Stimulated activated naive CD8-positive, alpha-beta T cell treated with anti-CD3 and anti-CD28 coated beads, Interleukin-15, amount 100 ng/mL, for 72 hours (primary cell): ENCODE measurements around the gene MTA2.
"Not testable (repeated sequence)": the region's sequence is repeated elsewhere in the genome, so short reads cannot be mapped to it uniquely, and the experiment has no call there.

Source experiments
- ATAC-seq: fragments of 150-1000 bp; cut with Tn5 transposase; 2 replicates; pipeline ENCODE4 v1.10.0; 2021; ENCODE audit warnings: mild to moderate bottlenecking, moderate library complexity
- DNase-seq, 2 donors: peaks; one replicate each; pipeline ENCODE4 v3.0.0; 2021 to 2022
- H3K27ac Mint-ChIP-seq, 2 donors: one replicate each; pipeline ENCODE4 v1.8.0; 2022; ENCODE audit warnings: mild to moderate bottlenecking in 2 of 2, mixed read lengths in 2 of 2, moderate library complexity in 2 of 2
- H3K27me3 Mint-ChIP-seq: one replicate; pipeline ENCODE4 v1.8.0; 2022; ENCODE audit warnings: mixed read lengths
- H3K4me1 Mint-ChIP-seq: one replicate; pipeline ENCODE4 v1.8.0; 2022; ENCODE audit warnings: mild to moderate bottlenecking, mixed read lengths
- H3K4me3 Mint-ChIP-seq, 2 donors: one replicate each; pipeline ENCODE4 v1.8.0; 2022; ENCODE audit warnings: mild to moderate bottlenecking in 2 of 2, mixed read lengths in 2 of 2, moderate library complexity in 1 of 2
- H3K9me3 Mint-ChIP-seq, 2 donors: one replicate each; pipeline ENCODE4 v1.8.0; 2022; ENCODE audit warnings: mixed read lengths in 2 of 2

Gene MTA2

DNA sequence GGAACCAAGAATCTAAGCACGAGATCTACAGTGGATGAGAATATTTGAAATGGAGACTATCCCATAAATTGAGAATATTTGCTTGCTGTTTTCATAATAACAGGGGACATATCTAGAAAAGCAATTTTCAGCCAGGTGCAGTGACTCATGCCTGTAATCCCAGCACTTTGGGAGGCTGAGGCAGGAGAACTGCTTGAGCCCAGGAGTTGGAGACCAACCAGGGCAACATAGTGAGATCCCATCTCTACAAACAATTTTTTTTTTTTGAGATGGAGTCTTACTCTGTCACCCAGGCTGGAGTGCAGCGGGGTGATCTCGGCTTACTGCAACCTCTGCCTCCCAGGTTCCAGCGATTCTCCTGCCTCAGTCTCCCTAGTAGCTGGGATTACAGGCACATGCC, 19.9 kb downstream of the MTA2 start:
- H3K9me3 Mint-ChIP-seq, H3K4me1 Mint-ChIP-seq, ATAC-seq, DNase-seq, H3K4me3 Mint-ChIP-seq, H3K27me3 Mint-ChIP-seq, H3K27ac Mint-ChIP-seq: not testable (repeated sequence)

DNA sequence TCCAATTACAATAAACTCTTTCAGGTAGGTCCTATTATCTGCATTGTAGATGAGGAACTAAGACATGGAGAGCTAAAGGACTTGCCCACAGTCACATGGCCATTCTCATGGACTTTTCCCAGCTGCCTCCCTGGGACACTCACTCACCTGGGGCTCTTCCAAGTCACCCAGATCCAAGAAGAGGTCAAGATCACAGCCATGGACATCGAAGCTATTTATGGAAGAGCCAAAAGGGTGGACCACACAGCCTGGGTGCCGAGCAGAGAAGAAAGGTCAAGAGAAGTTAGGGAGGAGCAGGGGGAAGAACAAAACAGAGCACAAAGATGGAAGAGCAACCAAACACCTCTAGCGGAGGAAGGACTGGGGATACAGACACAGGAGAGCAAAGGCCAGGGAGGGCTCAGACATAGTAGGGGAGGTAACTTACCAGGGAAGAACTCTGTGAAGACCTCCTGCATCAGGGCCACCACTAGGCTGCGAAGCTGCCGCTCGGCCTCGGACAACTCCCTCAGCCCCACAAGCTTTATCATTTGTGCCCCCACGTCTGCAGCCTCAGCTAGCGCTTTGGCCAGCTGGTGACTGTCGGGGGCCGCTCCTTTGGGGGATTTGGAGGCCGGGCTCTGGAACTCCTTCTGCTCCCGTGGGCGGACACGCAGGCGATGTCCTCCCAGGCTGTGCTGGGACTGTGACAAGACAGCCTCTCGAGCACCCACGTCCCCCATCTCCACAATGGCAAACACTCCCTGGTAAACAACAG, 20.5 kb downstream of the MTA2 start:
- Mint-ChIP-seq H3K4me3 (no peak overlapping the region), H3K27ac (peak overlapping the region in 1 of 2 donors; percentile 21)
- no peak for ATAC-seq

DNA sequence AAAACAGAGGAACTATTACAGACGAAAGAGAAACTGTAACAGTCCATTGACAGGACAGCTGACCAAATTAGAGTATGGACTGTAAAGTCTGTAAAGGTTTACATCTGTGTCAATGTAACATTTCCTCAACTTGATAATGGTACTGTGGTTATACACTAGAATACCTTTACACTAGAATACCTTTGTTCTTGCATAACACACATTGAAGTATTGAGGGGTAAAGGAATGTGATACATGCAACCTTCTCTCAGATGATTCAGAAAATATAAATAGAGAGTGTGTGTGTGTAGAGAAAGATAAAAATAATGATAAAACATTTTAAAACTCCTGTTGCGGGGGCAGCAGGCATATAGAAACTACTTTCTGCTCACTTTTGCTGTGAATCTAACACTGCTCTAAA, 22.4 kb downstream of the MTA2 start:
- DNase-seq (no peak), ATAC-seq (no peak)
- Mint-ChIP-seq H3K27ac (no peak overlapping the region), H3K27me3 (no peaks in the 10 kb centered on the region), H3K4me3 (no peak overlapping the region), H3K4me1 (peaks cover 17% of the 10 kb centered on the region), H3K9me3 (no peaks in the 10 kb centered on the region)

More for the DNA sequence above, 20.5 kb downstream of the MTA2 start:
- Mint-ChIP-seq H3K9me3 (no peaks in the 10 kb centered on the region), H3K4me1 (no peaks in the 10 kb centered on the region), H3K27me3 (no peaks in the 10 kb centered on the region)
- no peak for DNase-seq

DNA sequence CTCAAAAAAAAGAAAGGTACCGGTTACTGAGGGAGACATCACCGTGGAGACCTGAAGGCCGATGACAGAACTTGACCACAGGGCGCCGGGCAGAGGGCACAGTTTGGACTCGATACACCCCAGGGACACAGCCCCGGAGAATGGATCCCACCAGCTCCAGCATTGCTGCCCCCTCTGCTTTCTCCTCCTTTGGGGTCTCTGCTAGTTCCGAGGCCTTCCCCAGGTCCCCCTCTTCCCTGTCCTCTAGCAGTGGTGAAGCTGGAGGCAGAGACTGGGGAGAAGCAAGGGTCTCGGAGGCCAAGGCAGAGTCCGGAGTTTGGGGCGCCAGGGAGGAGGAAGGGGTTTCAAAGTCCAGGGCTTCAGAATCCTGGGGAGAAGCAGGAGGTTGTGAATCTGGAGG, 23.1 kb downstream of the MTA2 start:
- peaks cover 17% of the 10 kb centered on the region for H3K4me1 Mint-ChIP-seq
- no peak for ATAC-seq
- DNase-seq, result no peak
- no peak overlapping the region for H3K4me3 Mint-ChIP-seq
- no peaks in the 10 kb centered on the region for H3K9me3 Mint-ChIP-seq
- no peaks in the 10 kb centered on the region for H3K27me3 Mint-ChIP-seq
- H3K27ac Mint-ChIP-seq, result peak overlapping the region in 1 of 2 donors; percentile 89

DNA sequence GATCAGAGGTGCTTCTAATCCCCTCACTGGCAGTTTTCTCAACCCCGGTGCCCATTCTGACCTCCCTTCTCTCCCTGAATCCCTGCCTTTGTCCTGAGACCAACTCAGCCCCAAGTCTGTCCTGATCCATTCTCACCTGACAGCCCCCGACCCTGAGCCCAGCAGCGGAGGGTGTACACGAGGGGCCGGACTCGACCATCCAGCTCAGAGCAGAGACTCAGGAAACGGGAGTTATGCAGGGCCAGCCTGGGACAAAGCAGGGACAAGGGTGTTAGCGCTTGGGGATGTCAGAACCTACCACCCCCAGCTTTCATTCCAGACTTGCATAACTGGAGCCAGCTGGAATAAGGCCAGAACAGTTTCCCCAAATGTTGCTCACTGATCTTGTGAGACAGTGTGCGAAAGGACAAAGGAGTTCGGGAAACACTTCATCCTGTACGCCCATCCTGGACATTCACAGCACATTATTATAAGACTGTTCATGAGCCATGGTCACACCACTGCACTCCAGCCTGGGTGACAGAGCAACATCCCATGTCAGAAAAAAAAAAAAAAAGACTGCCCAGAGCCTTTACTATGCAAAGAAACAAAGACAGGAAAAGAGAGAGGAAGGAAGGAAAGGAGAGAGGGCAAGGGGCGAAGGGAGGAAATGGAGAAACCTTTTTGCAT, 24.5 kb downstream of the MTA2 start:
- no peaks in the 10 kb centered on the region for H3K9me3 Mint-ChIP-seq
- DNase-seq, result no peak
- peak overlapping the region in 1 of 2 donors; percentile 72 for H3K27ac Mint-ChIP-seq
- no peak for ATAC-seq
- H3K4me3 Mint-ChIP-seq, result no peak overlapping the region
- no peaks in the 10 kb centered on the region for H3K27me3 Mint-ChIP-seq
- peaks cover 27% of the 10 kb centered on the region for H3K4me1 Mint-ChIP-seq

DNA sequence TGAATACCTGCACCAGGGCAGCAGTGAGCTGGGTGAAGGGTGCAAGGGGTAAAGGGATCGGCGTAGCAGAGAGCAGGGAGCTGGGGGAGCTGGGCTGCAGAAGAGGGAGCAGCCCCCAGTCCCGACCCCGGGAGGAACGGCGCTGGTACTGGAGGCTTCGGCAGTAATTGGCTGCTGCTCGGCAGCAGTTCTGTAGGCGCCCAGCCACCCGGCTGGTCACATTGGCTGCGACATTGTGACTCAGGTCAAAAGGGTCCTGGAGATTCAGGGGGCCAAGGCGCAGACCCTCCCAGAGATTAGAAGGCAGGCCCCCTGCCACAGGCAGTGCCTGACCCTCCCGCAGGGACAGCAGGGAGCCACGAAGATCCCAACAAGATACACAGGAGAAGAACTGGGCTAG, 25.8 kb downstream of the MTA2 start:
- no peaks in the 10 kb centered on the region for H3K9me3 Mint-ChIP-seq
- H3K27ac Mint-ChIP-seq, result no peak overlapping the region
- H3K4me1 Mint-ChIP-seq, result peaks cover 41% of the 10 kb centered on the region
- DNase-seq (no peak), ATAC-seq (no peak)
- peak overlapping the region; percentile 95 to 100 for H3K4me3 Mint-ChIP-seq
- H3K27me3 Mint-ChIP-seq, result no peaks in the 10 kb centered on the region

DNA sequence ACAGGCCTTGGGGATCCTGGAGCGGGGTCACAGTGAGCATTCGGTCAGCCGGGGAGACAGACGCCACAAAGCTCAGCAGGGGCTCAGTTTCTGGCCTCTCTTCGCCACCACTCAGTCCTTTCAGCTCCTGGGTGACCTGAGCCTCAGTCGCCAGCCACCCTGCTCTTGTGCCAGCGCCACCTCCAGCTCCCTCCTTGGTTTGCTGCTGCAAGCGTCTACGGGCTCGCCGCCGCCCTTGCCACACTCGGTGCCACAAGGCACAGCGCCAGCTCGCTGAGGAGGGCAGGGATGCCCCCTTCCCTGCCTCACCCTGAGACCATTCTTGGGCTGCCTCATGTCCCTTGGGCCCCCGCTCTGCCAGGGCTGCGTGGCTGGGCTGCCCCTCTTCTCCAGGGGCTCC, 26.5 kb downstream of the MTA2 start:
- Mint-ChIP-seq H3K27ac (peak overlapping the region; percentile 99 to 100), H3K9me3 (no peaks in the 10 kb centered on the region), H3K4me3 (peak overlapping the region; percentile 95 to 100), H3K27me3 (no peaks in the 10 kb centered on the region), H3K4me1 (peaks cover 48% of the 10 kb centered on the region)
- DNase-seq, result no peak
- no peak for ATAC-seq

DNA sequence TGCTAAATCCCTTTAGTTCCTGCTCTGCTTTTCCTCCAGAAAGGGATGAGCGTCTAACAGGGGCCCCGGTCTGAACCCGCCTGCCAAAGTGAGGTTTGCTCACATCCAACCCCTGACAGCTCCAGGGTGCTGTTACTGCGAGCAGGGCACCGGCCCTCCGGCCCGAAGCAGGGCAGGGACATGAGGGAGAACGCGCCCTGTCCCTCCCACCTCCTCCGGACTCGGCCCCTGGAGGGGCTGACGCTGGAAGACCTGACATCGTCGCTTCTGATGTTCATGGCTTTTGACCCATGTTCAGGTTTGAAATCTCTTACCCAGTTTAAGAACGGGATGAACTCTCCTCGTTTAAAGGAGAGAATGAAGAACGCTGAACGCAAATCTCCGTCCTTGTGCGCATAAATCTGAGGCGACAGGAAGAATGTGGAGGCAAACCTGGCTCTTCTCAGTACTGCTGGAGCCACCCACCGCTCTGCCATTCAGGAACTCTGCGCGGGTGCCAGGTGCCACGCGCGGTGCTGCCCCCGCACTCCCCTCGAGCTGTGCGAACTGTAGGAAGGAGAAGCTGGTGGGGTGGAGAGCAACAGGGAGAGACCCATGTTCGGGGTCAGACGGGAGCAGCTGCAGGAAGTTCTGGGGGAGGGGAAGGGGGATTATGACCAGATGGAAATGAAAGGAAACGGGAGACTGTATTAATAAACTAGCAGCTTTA, 27.1 kb downstream of the MTA2 start:
- H3K27ac Mint-ChIP-seq, result peak overlapping the region; percentile 99 to 100
- H3K27me3 Mint-ChIP-seq, result no peaks in the 10 kb centered on the region
- H3K4me3 Mint-ChIP-seq, result peak overlapping the region; percentile 95 to 100
- DNase-seq, result no peak
- H3K4me1 Mint-ChIP-seq, result peaks cover 54% of the 10 kb centered on the region
- peak; percentile 39 for ATAC-seq
- no peaks in the 10 kb centered on the region for H3K9me3 Mint-ChIP-seq

DNA sequence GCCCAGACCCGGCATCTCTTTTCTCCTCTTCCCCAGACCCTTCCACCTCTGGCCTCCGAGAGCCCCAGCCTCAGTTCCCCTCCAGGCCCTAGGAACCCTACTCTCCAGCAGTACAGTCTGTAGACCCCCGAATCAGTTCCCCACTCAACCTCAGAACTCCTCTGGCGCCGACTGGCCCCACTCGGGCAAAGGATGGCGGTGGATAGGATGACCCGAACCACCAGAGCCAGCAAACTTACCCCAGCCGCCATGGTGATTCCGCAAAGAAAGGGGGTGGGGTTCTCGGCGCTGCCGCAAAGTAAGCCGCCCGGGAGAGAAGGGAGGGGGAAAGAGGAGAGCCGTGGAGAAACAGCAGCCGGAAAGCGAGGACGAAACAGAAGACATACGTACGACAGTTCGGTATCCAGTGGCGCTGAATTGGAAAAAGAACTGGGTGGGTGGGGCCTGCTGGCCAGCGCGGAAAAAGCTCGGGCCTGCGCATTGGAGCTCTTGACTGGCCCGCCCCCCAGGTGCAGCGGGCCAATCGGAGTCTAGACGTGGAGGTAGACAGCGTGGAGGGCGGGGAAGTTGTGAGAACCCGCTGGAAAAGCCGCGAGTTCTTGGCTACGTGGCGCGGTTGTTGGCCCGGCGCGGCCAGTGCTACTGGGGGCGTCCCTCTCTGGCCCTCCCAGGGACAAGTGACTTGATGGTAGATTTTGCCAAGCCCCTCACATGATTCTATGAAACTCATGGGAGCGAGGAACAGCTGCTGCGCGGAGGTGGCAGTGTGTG, 27.9 kb downstream of the MTA2 start, which contains the start of gene EEF1G:
Gene EEF1G, minus strand, starts transcription at position 300 of the 771 bp plus-strand sequence. Its CDS starts 49 bp downstream, at position 251.
- ATAC-seq, result peak; percentile 96
- peak within 1 kb of the TSS; percentile 99 to 100 for H3K27ac Mint-ChIP-seq
- H3K4me3 Mint-ChIP-seq, result peak within 1 kb of the TSS; percentile 95 to 100
- H3K4me1 Mint-ChIP-seq, result peaks cover 55% of the 10 kb centered on the region
- H3K9me3 Mint-ChIP-seq, result no peaks in the 10 kb centered on the region
- DNase-seq, result peak; percentile 98 to 99
- no peaks in the 10 kb centered on the region for H3K27me3 Mint-ChIP-seq

DNA sequence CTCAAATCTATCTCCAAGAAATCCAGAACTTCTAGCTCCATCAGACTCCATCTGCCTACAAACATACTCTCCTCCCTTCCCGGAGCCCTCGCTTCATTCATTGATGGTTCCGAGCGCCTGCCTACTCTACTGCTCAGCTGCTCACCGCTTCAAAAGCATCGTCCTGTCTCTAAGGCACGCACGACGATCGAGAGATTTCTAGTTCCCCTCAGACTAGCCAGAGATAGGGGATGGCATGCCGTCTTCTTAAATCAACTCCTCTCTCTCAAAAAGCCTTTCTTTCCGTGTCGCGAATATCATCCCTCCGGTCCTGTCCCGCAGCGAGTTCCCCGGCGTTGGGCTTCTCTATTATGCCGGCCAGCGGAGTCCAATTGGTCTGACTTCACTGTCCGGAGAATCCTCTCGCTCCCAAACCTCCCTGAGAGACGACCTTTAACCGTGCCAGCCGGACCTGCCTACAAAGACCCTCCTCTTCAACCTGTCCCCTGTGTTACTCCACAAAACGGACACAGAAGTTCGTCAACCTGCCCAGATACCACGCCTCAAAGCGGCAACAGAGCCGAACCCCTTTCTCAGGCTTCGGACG, 28.6 kb downstream of the MTA2 start:
- no peaks in the 10 kb centered on the region for H3K9me3 Mint-ChIP-seq
- H3K27me3 Mint-ChIP-seq, result no peaks in the 10 kb centered on the region
- peaks cover 55% of the 10 kb centered on the region for H3K4me1 Mint-ChIP-seq
- DNase-seq (peak in 1 of 2 donors; percentile 30), ATAC-seq (no peak)
- peak overlapping the region; percentile 99 to 100 for H3K27ac Mint-ChIP-seq
- H3K4me3 Mint-ChIP-seq, result peak overlapping the region; percentile 95 to 100

DNA sequence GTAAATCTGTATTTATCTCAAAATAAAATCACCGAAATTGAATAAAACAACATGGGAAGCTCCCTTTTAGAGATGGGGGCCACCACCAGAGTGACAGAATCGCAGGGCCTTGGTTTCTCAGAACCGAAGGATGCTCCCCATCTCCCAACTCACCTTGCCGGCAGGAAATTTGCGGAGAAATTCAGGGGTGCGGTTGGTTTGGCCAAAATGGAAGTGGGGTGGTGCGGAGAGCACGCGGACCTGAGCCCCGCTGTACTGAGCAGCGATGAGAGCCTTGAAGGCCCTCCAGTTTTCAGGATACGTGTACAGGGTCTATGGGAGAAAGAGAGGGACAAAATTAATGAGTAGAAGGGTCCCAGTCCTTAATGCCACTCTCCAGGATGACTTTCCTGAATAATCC, 29.2 kb downstream of the MTA2 start:
- Mint-ChIP-seq H3K27ac (peak overlapping the region; percentile 99 to 100), H3K4me3 (peak overlapping the region; percentile 95 to 100), H3K9me3 (no peaks in the 10 kb centered on the region), H3K27me3 (no peaks in the 10 kb centered on the region), H3K4me1 (peaks cover 59% of the 10 kb centered on the region)
- ATAC-seq (no peak), DNase-seq (no peak)

DNA sequence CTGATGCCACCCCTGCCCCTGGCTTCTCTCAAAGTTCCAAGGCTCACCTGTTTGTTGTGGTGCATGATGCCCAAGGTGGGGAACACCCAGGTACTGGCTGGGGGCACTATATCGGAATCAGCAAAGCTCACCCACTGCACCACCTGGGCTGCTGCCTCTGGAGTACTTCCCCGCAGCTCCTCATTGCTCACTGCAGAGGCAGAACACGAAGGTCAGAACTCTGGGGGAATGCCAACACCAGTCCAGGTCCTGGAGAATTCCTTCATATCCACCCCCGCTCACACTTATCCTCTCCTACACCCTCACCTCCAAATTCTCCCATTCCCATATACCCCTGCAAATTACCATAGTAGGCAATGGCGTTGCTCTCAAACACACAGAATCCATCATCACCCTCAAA, 30.2 kb downstream of the MTA2 start:
- H3K9me3 Mint-ChIP-seq, H3K27me3 Mint-ChIP-seq, ATAC-seq, DNase-seq: not testable (repeated sequence)
- H3K4me3 Mint-ChIP-seq, result peak overlapping the region; percentile 95 to 100
- peaks cover 69% of the 10 kb centered on the region for H3K4me1 Mint-ChIP-seq
- peak overlapping the region; percentile 56 to 93 for H3K27ac Mint-ChIP-seq

DNA sequence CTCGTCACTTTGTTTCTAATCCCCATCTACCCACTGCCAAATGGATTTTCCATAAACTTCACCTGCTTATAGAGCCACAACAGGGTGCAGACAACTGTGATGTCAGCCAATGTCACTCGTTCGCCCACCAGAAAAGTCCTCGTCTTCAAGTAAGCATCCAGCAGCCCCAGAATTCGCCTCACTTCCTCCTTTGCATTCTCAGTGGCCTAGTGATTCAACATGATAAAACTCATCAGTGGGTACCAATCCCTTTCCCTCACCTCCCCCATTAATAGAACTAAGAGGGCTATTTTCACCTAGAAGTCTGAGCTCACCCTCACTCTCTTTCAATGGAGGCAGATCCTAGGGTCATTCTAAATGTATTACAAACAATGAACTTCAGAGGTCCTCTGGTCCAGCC, 30.8 kb downstream of the MTA2 start:
- DNase-seq, H3K9me3 Mint-ChIP-seq, H3K27me3 Mint-ChIP-seq, ATAC-seq: not testable (repeated sequence)
- H3K4me1 Mint-ChIP-seq, result peaks cover 73% of the 10 kb centered on the region
- H3K27ac Mint-ChIP-seq, result peak overlapping the region; percentile 84 to 93
- H3K4me3 Mint-ChIP-seq, result peak overlapping the region; percentile 95 to 100

DNA sequence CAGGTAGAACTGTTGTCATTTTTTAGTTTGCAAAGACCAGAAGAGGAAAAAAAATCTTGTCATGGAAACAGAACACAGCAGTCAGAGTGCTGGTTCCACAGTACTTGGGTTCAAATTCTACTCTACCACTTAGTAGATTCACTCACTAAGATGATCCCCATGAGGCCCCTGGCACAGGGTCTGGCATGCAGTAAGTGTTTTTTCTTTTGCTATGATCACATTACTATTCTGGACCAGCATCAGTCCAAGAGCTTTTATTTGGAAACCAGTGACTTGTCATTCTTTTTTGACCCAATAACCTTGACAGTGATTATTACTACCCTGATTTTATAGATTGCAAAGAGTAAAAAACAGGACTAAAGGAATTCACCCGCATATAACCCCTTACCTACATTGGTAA, 32.1 kb downstream of the MTA2 start:
- peaks cover 70% of the 10 kb centered on the region for H3K4me1 Mint-ChIP-seq
- H3K27me3 Mint-ChIP-seq, result no peaks in the 10 kb centered on the region
- H3K27ac Mint-ChIP-seq, result no peak overlapping the region
- no peak for DNase-seq
- peak overlapping the region in 1 of 2 donors; percentile 6 for H3K4me3 Mint-ChIP-seq
- H3K9me3 Mint-ChIP-seq, result no peaks in the 10 kb centered on the region
- no peak for ATAC-seq
